ENCODE results near the gene YDJC. TPM values are rescaled to one million over a fixed set of nuclear protein-coding genes. Genes with fewer than 3 reads are reported as not detected.
"Not testable (repeated sequence)": the region's sequence is repeated elsewhere in the genome, so short reads cannot be mapped to it uniquely, and the experiment has no call there.

YDJC gene
- polyA plus RNA-seq, 2 donors, result 28.5 to 31.4 TPM

GRCh38 chr22:21652010-21652546 lies 22.3 kb upstream of the YDJC start:
- Histone ChIP-seq H3K27me3 (ENCODE audit: control insufficient read depth in 1 of 2, insufficient read depth in 2 of 2, low read length in 2 of 2) (no peaks in the 10 kb centered on the region), H3K27ac (ENCODE audit: low read depth in 2 of 2, low read length in 1 of 2) (peak overlapping the region in 1 of 2 donors; percentile 31), H3K4me1 (ENCODE audit: control insufficient read depth in 2 of 2, insufficient read depth in 2 of 2, low read length in 1 of 2) (peaks cover 3 to 10% of the 10 kb centered on the region in 2 donors), H3K4me3 (ENCODE audit: low read depth in 1 of 2, low read length in 2 of 2) (peak overlapping the region; percentile 51 to 62), H3K9me3 (ENCODE audit: control insufficient read depth in 2 of 2, insufficient read depth in 1 of 2, low read depth in 1 of 2, low read length in 1 of 2) (no peaks in the 10 kb centered on the region), H3K36me3 (ENCODE audit: control insufficient read depth in 2 of 2, insufficient read depth in 2 of 2, low read length in 1 of 2) (no peaks in the 10 kb centered on the region)
- 0 to 4% methylated on average over 42 to 44 of the region's 44 CpGs for WGBS, 2 donors

GRCh38 chr22:21651521-21652009 lies 21.7 kb upstream of the YDJC start:
- 1% methylated on average over 29 of the region's 29 CpGs for WGBS, 2 donors
- H3K27ac ChIP-seq (ENCODE audit: low read depth in 2 of 2, low read length in 1 of 2), result no peak overlapping the region

GRCh38 chr22:21650823-21651520 lies 21.1 kb upstream of the YDJC start:
- no peaks in the 10 kb centered on the region for H3K27me3 ChIP-seq (ENCODE audit: control insufficient read depth in 1 of 2, insufficient read depth in 2 of 2, low read length in 2 of 2)
- 20% methylated on average over 6 of the region's 6 CpGs for WGBS, 2 donors
- H3K27ac ChIP-seq (ENCODE audit: low read depth in 2 of 2, low read length in 1 of 2), result no peak overlapping the region
- H3K36me3 ChIP-seq (ENCODE audit: control insufficient read depth in 2 of 2, insufficient read depth in 2 of 2, low read length in 1 of 2), result peaks cover 0 to 5% of the 10 kb centered on the region in 2 donors
- no peaks in the 10 kb centered on the region for H3K9me3 ChIP-seq (ENCODE audit: control insufficient read depth in 2 of 2, insufficient read depth in 1 of 2, low read depth in 1 of 2, low read length in 1 of 2)
- H3K4me3 ChIP-seq (ENCODE audit: low read depth in 1 of 2, low read length in 2 of 2), result peak overlapping the region; percentile 41 to 51
- peaks cover 3 to 8% of the 10 kb centered on the region in 2 donors for H3K4me1 ChIP-seq (ENCODE audit: control insufficient read depth in 2 of 2, insufficient read depth in 2 of 2, low read length in 1 of 2)

More at GRCh38 chr22:21651521-21652009, 21.7 kb upstream of the YDJC start:
- H3K9me3 ChIP-seq (ENCODE audit: control insufficient read depth in 2 of 2, insufficient read depth in 1 of 2, low read depth in 1 of 2, low read length in 1 of 2), result no peaks in the 10 kb centered on the region
- peaks cover 3 to 9% of the 10 kb centered on the region in 2 donors for H3K4me1 ChIP-seq (ENCODE audit: control insufficient read depth in 2 of 2, insufficient read depth in 2 of 2, low read length in 1 of 2)
- peak overlapping the region; percentile 41 to 51 for H3K4me3 ChIP-seq (ENCODE audit: low read depth in 1 of 2, low read length in 2 of 2)
- H3K27me3 ChIP-seq (ENCODE audit: control insufficient read depth in 1 of 2, insufficient read depth in 2 of 2, low read length in 2 of 2), result no peaks in the 10 kb centered on the region
- no peaks in the 10 kb centered on the region for H3K36me3 ChIP-seq (ENCODE audit: control insufficient read depth in 2 of 2, insufficient read depth in 2 of 2, low read length in 1 of 2)

GRCh38 chr22:21650280-21650679 lies 20.5 kb upstream of the YDJC start:
- whole genome bisulfite sequencing, 2 donors, result 94 to 97% methylated on average over 7 of the region's 7 CpGs
- no peak overlapping the region for H3K4me3 ChIP-seq (ENCODE audit: low read depth in 1 of 2, low read length in 2 of 2)
- no peaks in the 10 kb centered on the region for H3K9me3 ChIP-seq (ENCODE audit: control insufficient read depth in 2 of 2, insufficient read depth in 1 of 2, low read depth in 1 of 2, low read length in 1 of 2)
- H3K27ac ChIP-seq (ENCODE audit: low read depth in 2 of 2, low read length in 1 of 2), result no peak overlapping the region
- H3K36me3 ChIP-seq (ENCODE audit: control insufficient read depth in 2 of 2, insufficient read depth in 2 of 2, low read length in 1 of 2), result peaks cover 0 to 5% of the 10 kb centered on the region in 2 donors
- peaks cover 3 to 8% of the 10 kb centered on the region in 2 donors for H3K4me1 ChIP-seq (ENCODE audit: control insufficient read depth in 2 of 2, insufficient read depth in 2 of 2, low read length in 1 of 2)
- H3K27me3 ChIP-seq (ENCODE audit: control insufficient read depth in 1 of 2, insufficient read depth in 2 of 2, low read length in 2 of 2), result no peaks in the 10 kb centered on the region

- peaks cover 0 to 14% of the 10 kb centered on the region in 2 donors for H3K36me3 ChIP-seq (ENCODE audit: control insufficient read depth in 2 of 2, insufficient read depth in 2 of 2, low read length in 1 of 2)
- H3K27ac ChIP-seq (ENCODE audit: low read depth in 2 of 2, low read length in 1 of 2), result no peak overlapping the region
- no peaks in the 10 kb centered on the region for H3K9me3 ChIP-seq (ENCODE audit: control insufficient read depth in 2 of 2, insufficient read depth in 1 of 2, low read depth in 1 of 2, low read length in 1 of 2)
- no peak overlapping the region for H3K4me3 ChIP-seq (ENCODE audit: low read depth in 1 of 2, low read length in 2 of 2)
- H3K27me3 ChIP-seq (ENCODE audit: control insufficient read depth in 1 of 2, insufficient read depth in 2 of 2, low read length in 2 of 2), result no peaks in the 10 kb centered on the region
- WGBS, 2 donors, result 46 to 50% methylated on average over 14 of the region's 14 CpGs
- H3K4me1 ChIP-seq (ENCODE audit: control insufficient read depth in 2 of 2, insufficient read depth in 2 of 2, low read length in 1 of 2), result peaks cover 3 to 14% of the 10 kb centered on the region in 2 donors
Measured at GRCh38 chr22:21646608-21647590, 17.1 kb upstream of the YDJC start.

- not testable (repeated sequence) for H3K9me3 ChIP-seq (ENCODE audit: control insufficient read depth in 2 of 2, insufficient read depth in 1 of 2, low read depth in 1 of 2, low read length in 1 of 2); H3K4me1 ChIP-seq (ENCODE audit: control insufficient read depth in 2 of 2, insufficient read depth in 2 of 2, low read length in 1 of 2); H3K4me3 ChIP-seq (ENCODE audit: low read depth in 1 of 2, low read length in 2 of 2); H3K27me3 ChIP-seq (ENCODE audit: control insufficient read depth in 1 of 2, insufficient read depth in 2 of 2, low read length in 2 of 2); H3K27ac ChIP-seq (ENCODE audit: low read depth in 2 of 2, low read length in 1 of 2)
- WGBS, 2 donors, result 85 to 87% methylated on average over 6 of the region's 6 CpGs
- H3K36me3 ChIP-seq (ENCODE audit: control insufficient read depth in 2 of 2, insufficient read depth in 2 of 2, low read length in 1 of 2), result peaks cover 0 to 14% of the 10 kb centered on the region in 2 donors
Measured at GRCh38 chr22:21645513-21645912, 15.7 kb upstream of the YDJC start.

GRCh38 chr22:21643533-21644357 lies 13.9 kb upstream of the YDJC start:
- Histone ChIP-seq H3K4me3 (ENCODE audit: low read depth in 1 of 2, low read length in 2 of 2) (no peak overlapping the region), H3K4me1 (ENCODE audit: control insufficient read depth in 2 of 2, insufficient read depth in 2 of 2, low read length in 1 of 2) (peaks cover 2 to 6% of the 10 kb centered on the region in 2 donors), H3K9me3 (ENCODE audit: control insufficient read depth in 2 of 2, insufficient read depth in 1 of 2, low read depth in 1 of 2, low read length in 1 of 2) (no peaks in the 10 kb centered on the region), H3K27me3 (ENCODE audit: control insufficient read depth in 1 of 2, insufficient read depth in 2 of 2, low read length in 2 of 2) (no peaks in the 10 kb centered on the region), H3K27ac (ENCODE audit: low read depth in 2 of 2, low read length in 1 of 2) (no peak overlapping the region), H3K36me3 (ENCODE audit: control insufficient read depth in 2 of 2, insufficient read depth in 2 of 2, low read length in 1 of 2) (peaks cover 0 to 14% of the 10 kb centered on the region in 2 donors)
- 90% methylated on average over 22 of the region's 22 CpGs for WGBS, 2 donors

GRCh38 chr22:21642584-21643448 lies 13.0 kb upstream of the YDJC start:
- 2% methylated on average over 38 to 56 of the region's 56 CpGs for WGBS, 2 donors
- Histone ChIP-seq H3K4me1 (ENCODE audit: control insufficient read depth in 2 of 2, insufficient read depth in 2 of 2, low read length in 1 of 2) (peaks cover 2 to 6% of the 10 kb centered on the region in 2 donors), H3K27me3 (ENCODE audit: control insufficient read depth in 1 of 2, insufficient read depth in 2 of 2, low read length in 2 of 2) (no peaks in the 10 kb centered on the region), H3K36me3 (ENCODE audit: control insufficient read depth in 2 of 2, insufficient read depth in 2 of 2, low read length in 1 of 2) (peaks cover 0 to 14% of the 10 kb centered on the region in 2 donors), H3K9me3 (ENCODE audit: control insufficient read depth in 2 of 2, insufficient read depth in 1 of 2, low read depth in 1 of 2, low read length in 1 of 2) (no peaks in the 10 kb centered on the region), H3K4me3 (ENCODE audit: low read depth in 1 of 2, low read length in 2 of 2) (peak overlapping the region; percentile 62 to 87), H3K27ac (ENCODE audit: low read depth in 2 of 2, low read length in 1 of 2) (peak overlapping the region; percentile 61 to 62)

Measured in esophagus (tissue), 2 donors.